GM19025 (cell line): ENCODE results near the gene MOSPD3.
"Not testable (repeated sequence)": the region's sequence is repeated elsewhere in the genome, so short reads cannot be mapped to it uniquely, and the experiment has no call there.

Source experiments
- ATAC-seq: cut with Tn5 transposase; IDR thresholded peaks from one replicate; pipeline ENCODE4 v1.9.1; 2021; ENCODE audit warnings: mild to moderate bottlenecking, low read depth, moderate library complexity; ENCODE audit not compliant: unreplicated experiment

Gene MOSPD3

DNA sequence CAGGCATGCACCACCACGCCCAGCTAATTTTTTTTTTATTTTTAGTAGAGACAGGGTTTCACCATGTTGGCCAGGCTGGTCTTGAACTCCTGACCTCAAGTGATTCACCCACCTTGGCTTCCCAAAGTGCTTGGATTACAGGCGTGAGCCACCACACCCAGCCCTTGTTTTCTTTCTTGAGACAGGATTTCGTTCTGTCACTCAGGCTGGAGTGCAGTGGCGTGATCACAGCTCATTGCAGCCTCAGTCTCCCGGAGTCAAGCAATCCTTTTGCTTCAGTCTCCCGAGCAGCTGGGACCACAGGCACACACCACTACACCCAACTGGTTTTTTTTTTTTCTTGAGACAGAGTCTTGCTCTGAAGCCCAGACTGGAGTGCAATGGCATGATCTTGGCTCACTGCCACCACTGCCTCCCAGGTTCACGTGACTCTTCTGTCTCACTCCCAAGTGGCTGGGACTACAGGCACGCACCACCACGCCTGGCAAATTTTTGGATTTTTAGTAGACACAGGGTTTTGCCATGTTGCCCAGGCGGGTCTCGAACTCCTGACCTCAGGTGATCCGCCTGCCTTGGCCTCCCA, 49.9 kb downstream of the MOSPD3 start:
- not testable (repeated sequence) for ATAC-seq
